Heart left ventricle (tissue), 16 donors: ENCODE measurements around the gene NRIP2. TPM values are rescaled to one million over a fixed set of nuclear protein-coding genes. Genes with fewer than 3 reads are reported as not detected.

ENCODE experiments used
- ATAC-seq, 4 donors: fragments of 200-7000 bp; cut with Tn5 transposase; one replicate each; pipeline ENCODE4 v1.9.1; 2020 to 2022; ENCODE audit warnings: moderate library complexity in 4 of 4, mild to moderate bottlenecking in 3 of 4, moderate number of reproducible peaks in 1 of 4
- DNase-seq, 5 donors: peaks; one replicate each; pipeline ENCODE4 v3.0.0-alpha.2; 2020
- H3K27ac ChIP-seq, 12 donors: fragments of 200-600 bp; sonication (generic) in 4 of 12; one replicate each; pipeline versions ENCODE4 v1.5.0 to v1.8.0; 2016 to 2022; ENCODE audit warnings: mild to moderate bottlenecking in 2 of 12
- H3K27me3 ChIP-seq, 9 donors: fragments of 200-600 bp; sonication (generic) in 2 of 9; one replicate each; pipeline versions ENCODE4 v1.5.1 to v1.8.0; 2016 to 2022; ENCODE audit warnings: mild to moderate bottlenecking in 3 of 9
- H3K36me3 ChIP-seq, 9 donors: fragments of 200-600 bp; sonication (generic) in 2 of 9; one replicate each; pipeline versions ENCODE4 v1.5.0 to v1.8.0; 2018 to 2022; ENCODE audit warnings: mild to moderate bottlenecking in 2 of 9
- H3K4me1 ChIP-seq, 12 donors: fragments of 200-600 bp; sonication (generic) in 4 of 12; one replicate each; pipeline versions ENCODE4 v1.5.0 to v1.8.0; 2016 to 2022; ENCODE audit warnings: mild to moderate bottlenecking in 3 of 12
- H3K4me3 ChIP-seq, 12 donors: fragments of 200-600 bp; sonication (generic) in 4 of 12; one replicate each; pipeline versions ENCODE4 v1.5.0 to v1.8.0; 2017 to 2022; ENCODE audit warnings: mild to moderate bottlenecking in 9 of 12, moderate library complexity in 4 of 12
- H3K9me3 ChIP-seq, 12 donors: fragments of 200-600 bp; sonication (generic) in 4 of 12; one replicate each; pipeline versions ENCODE4 v1.5.0 to v1.8.0; 2016 to 2022; ENCODE audit warnings: mild to moderate bottlenecking in 1 of 12
- POLR2A ChIP-seq, 2 donors: fragments of 450-650 bp; IDR thresholded peaks; one replicate each; pipeline ENCODE4 v1.6.1; 2017; ENCODE audit warnings: antibody characterized with exemption in 2 of 2, mild to moderate bottlenecking in 2 of 2, moderate library complexity in 2 of 2
- WGBS, 4 donors: extraction: QIAGEN DNeasy Blood & Tissue Kit in 2 of 4; methylation state at CpG; one replicate each; pipeline versions ENCODE4 v1.1.5 to v1.1.7; 2013 to 2018; 5-methylcytosine and 5-hydroxymethylcytosine counted together
- intact Hi-C, 10 donors: fragments of 100-400 bp; cut with DNase I; formaldehyde crosslinking; loops; one replicate each; pipeline versions ENCODE4 v1.11.1 to v1.14.2; 2022
- polyA plus RNA-seq, 2 donors: library from polyadenylated mRNA; stranded (reverse); fragments of 200-250 nt; gene quantifications; one replicate each; pipeline ENCODE4 v1.2.3, GENCODE V29; 2013
- total RNA-seq, 9 donors: library from RNA; depleted of rRNA in 2 of 9; stranded (reverse); fragments of >200 nt in 2 of 9; fragmentation: NEBNext Ultra II Directional in 3 of 9; extraction: Animal tissue kit (Norgen Biotek cat#: 25700) in 3 of 9; gene quantifications; one replicate each; pipeline versions ENCODE4 v1.1.0 to v1.2.4, GENCODE V29; 2016 to 2023
- TF ChIP-seq, protein P1 (sequence below), 12 donors: fragments of 200-600 bp; sonication (generic) in 4 of 12; IDR thresholded peaks; one replicate each; pipeline versions ENCODE4 v1.5.0 to v1.8.0; 2018 to 2022; ENCODE audit warnings: antibody characterized with exemption in 12 of 12, mild to moderate bottlenecking in 5 of 12
- donor health status: ischemic (EF 13 %, LVEDD 7.1; RV severe dilation, severe dysfunction).
- donor health status: healthy with polysubstance abuse.
- donor health status: DM: no; HTN: yes; CAD: no.
- donor health status: DM: no; HTN: no; CAD: no.
- donor health status: ischemic (EF 25% LVEDD 6.9; RV normal size, moderate dysfunction).
- donor health status: ischemic (EF 25% LVEDD 5.7; RV mildly dilated, moderate dysfunction).
- donor health status: healthy.
- donor health status: DM: yes; HTN: yes; CAD: no.
- donor health status: ischemic (EF 35%, LVEDD 5.7; RV mildly dilated, moderate dysfunction).
- donor health status: nonischemic (EF 11% LVEDD 7.7; RV severe dilation, severe dysfunction).
- donor health status: DM: yes; HTN: yes; CAD: no.
- donor health status: PGD.
- donor health status: ischemic (EF 29% LVEDD 5.4; RV normal size, mild dysfunction).
- donor health status: nonischemic (EF 23%, LVEDD 6.1; RV moderate dilation, normal function).

Gene NRIP2
- total and polyA plus RNA-seq, 11 donors, result 1.9 to 3.1 (median 2.1) TPM

- Histone ChIP-seq H3K4me1 (peaks cover 0 to 9% (median 4%) of the 10 kb centered on the region in 12 donors), H3K4me3 (no peak overlapping the region), H3K36me3 (no peaks in the 10 kb centered on the region), H3K27ac (no peak overlapping the region), H3K27me3 (peaks cover 0 to 6% (median 0%) of the 10 kb centered on the region in 9 donors), H3K9me3 (no peaks in the 10 kb centered on the region)
- 76 to 87% (median 84%) methylated on average over 4 of the region's 4 CpGs for WGBS, 4 donors
- TF ChIP-seq, protein P1, sequence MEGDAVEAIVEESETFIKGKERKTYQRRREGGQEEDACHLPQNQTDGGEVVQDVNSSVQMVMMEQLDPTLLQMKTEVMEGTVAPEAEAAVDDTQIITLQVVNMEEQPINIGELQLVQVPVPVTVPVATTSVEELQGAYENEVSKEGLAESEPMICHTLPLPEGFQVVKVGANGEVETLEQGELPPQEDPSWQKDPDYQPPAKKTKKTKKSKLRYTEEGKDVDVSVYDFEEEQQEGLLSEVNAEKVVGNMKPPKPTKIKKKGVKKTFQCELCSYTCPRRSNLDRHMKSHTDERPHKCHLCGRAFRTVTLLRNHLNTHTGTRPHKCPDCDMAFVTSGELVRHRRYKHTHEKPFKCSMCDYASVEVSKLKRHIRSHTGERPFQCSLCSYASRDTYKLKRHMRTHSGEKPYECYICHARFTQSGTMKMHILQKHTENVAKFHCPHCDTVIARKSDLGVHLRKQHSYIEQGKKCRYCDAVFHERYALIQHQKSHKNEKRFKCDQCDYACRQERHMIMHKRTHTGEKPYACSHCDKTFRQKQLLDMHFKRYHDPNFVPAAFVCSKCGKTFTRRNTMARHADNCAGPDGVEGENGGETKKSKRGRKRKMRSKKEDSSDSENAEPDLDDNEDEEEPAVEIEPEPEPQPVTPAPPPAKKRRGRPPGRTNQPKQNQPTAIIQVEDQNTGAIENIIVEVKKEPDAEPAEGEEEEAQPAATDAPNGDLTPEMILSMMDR (IDR thresholded peaks at IDR 0.05), result no peak
- no peak for TF ChIP-seq POLR2A (IDR thresholded peaks at IDR 0.05)
- intact Hi-C loops, result no loop called here
- no peak for DNase-seq
- ATAC-seq, result no peak
Observed at GRCh38 chr12:2779281-2779680, 55.6 kb downstream of the NRIP2 start.

DNA sequence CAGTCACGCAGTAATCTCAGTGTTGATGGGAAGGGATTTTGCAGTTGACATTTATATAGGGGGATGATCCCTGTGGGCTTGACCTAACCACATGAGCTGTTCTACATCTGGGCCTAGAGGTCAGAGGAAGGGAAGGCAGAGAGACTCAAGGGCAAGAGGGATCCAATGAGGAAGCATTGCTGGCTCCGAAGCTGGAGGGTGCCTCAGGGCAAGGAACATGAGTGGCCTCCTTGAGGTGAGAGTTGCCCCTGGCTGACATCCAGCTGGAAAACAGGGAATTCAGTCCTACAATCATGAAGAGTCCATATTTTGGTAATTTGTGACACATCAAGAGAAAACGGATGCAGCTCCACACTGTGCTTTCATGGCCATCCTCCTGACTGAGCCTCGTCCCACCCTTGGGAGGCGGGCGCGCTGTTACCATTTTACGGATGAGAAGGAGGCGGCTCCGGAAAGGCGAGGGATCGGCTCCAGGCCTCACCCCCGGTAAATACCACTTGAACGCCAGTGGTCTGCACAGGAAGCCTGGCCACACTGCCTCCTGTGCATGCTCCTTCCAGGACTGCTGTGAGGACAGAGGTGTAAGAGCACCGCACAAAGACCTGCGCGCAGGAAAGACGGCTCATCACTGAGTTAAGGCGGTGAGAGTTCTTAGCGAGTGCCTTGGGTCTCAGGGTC lies 58.6 kb downstream of the NRIP2 start:
- DNase-seq, result no peak
- H3K9me3 ChIP-seq, result no peaks in the 10 kb centered on the region
- H3K27me3 ChIP-seq, result no peaks in the 10 kb centered on the region
- H3K4me3 ChIP-seq, result no peak overlapping the region
- H3K36me3 ChIP-seq, result no peaks in the 10 kb centered on the region
- TF ChIP-seq POLR2A (IDR thresholded peaks at IDR 0.05), result no peak
- TF ChIP-seq, protein P1 (IDR thresholded peaks at IDR 0.05), result no peak
- H3K27ac ChIP-seq, result no peak overlapping the region
- no peak for ATAC-seq
- no peaks in the 10 kb centered on the region for H3K4me1 ChIP-seq
- 87 to 89% (median 88%) methylated on average over 20 of the region's 20 CpGs for WGBS, 4 donors
- intact Hi-C loops, result no loop called here

DNA sequence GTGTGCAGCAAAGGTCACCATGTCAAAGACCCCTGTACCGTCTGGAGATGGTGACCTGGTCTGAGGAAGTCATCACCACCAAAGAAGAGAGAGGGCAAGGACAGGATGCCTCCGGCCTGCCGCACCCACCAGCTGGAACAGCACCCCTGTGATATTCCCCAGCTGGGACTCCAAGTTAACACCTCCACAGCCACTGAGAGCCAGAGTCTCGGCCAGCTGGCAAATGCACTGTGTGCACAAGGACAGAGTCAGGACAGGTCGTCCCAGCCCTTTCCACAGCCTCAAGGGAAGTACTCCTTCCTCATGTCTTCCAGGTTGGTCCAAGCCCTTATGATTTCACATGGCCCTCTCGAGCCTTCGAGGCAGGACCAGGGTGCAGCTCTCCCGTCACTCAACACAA lies 59.4 kb downstream of the NRIP2 start:
- intact Hi-C loops, result no loop called here
- Histone ChIP-seq H3K27ac (no peak overlapping the region), H3K36me3 (no peaks in the 10 kb centered on the region), H3K27me3 (no peaks in the 10 kb centered on the region), H3K4me3 (no peak overlapping the region), H3K9me3 (no peaks in the 10 kb centered on the region), H3K4me1 (no peaks in the 10 kb centered on the region)
- ATAC-seq (peak; percentile 72 to 85 (median 82)), DNase-seq (peak in 1 of 5 donors; percentile 68)
- 59 to 64% (median 62%) methylated on average over 6 to 8 of the region's 8 CpGs for WGBS, 4 donors
- TF ChIP-seq POLR2A (IDR thresholded peaks at IDR 0.05), result no peak
- TF ChIP-seq, protein P1 (IDR thresholded peaks at IDR 0.05), result no peak

Other genes with a start within 250 kb of the NRIP2 start
- 10 to 100 TPM; 25.8 to 76.2 (median 44.0) TPM for gene FKBP4, start 40.1 kb downstream of the NRIP2 start, total RNA-seq
- gene FKBP4, start 40.1 kb downstream of the NRIP2 start, polyA plus RNA-seq, result 10 to 100 TPM; 25.4 to 84.9 TPM
- gene ITFG2, start 22.4 kb downstream of the NRIP2 start, total RNA-seq, result 10 to 100 TPM in 6 of 9 donors, 1 to 10 TPM in 3; 7.6 to 21.7 (median 12.1) TPM
- 10 to 100 TPM; 10.2 to 15.6 TPM for gene ITFG2, start 22.4 kb downstream of the NRIP2 start, polyA plus RNA-seq
- not detected for gene TEX52, start 22.0 kb upstream of the NRIP2 start, total RNA-seq
- not detected for gene TEX52, start 22.0 kb upstream of the NRIP2 start, polyA plus RNA-seq
- gene FOXM1, start 42.1 kb upstream of the NRIP2 start, total RNA-seq, result 10 to 100 TPM in 1 of 9 donors, 1 to 10 TPM in 2, under 1 TPM in 6; 0.09 to 13.5 (median 0.68) TPM
- under 1 TPM; 0.08 to 0.36 TPM for gene FOXM1, start 42.1 kb upstream of the NRIP2 start, polyA plus RNA-seq
- gene RHNO1, start 42.2 kb upstream of the NRIP2 start, total RNA-seq, result 10 to 100 TPM in 1 of 9 donors, 1 to 10 TPM in 8; 3.1 to 15.0 (median 5.7) TPM
- 1 to 10 TPM; 3.1 to 6.4 TPM for gene RHNO1, start 42.2 kb upstream of the NRIP2 start, polyA plus RNA-seq
- gene TULP3, start 55.9 kb upstream of the NRIP2 start, total RNA-seq, result 1 to 10 TPM; 3.5 to 10.0 (median 5.3) TPM
- gene TULP3, start 55.9 kb upstream of the NRIP2 start, polyA plus RNA-seq, result 1 to 10 TPM; 2.6 to 5.6 TPM
- gene TEAD4, start 124.4 kb upstream of the NRIP2 start, total RNA-seq, result 10 to 100 TPM in 7 of 9 donors, 1 to 10 TPM in 2; 5.7 to 49.8 (median 16.1) TPM
- 10 to 100 TPM in 1 of 2 donors, 1 to 10 TPM in 1; 7.3 to 59.2 TPM for gene TEAD4, start 124.4 kb upstream of the NRIP2 start, polyA plus RNA-seq
- gene TSPAN9, start 242.3 kb upstream of the NRIP2 start, total RNA-seq, result 100 to 1,000 TPM in 8 of 9 donors, 10 to 100 TPM in 1; 70.0 to 387 (median 158) TPM
- 100 to 1,000 TPM; 109 to 120 TPM for gene TSPAN9, start 242.3 kb upstream of the NRIP2 start, polyA plus RNA-seq